ENCODE data around the gene CLEC3B.

DNA sequence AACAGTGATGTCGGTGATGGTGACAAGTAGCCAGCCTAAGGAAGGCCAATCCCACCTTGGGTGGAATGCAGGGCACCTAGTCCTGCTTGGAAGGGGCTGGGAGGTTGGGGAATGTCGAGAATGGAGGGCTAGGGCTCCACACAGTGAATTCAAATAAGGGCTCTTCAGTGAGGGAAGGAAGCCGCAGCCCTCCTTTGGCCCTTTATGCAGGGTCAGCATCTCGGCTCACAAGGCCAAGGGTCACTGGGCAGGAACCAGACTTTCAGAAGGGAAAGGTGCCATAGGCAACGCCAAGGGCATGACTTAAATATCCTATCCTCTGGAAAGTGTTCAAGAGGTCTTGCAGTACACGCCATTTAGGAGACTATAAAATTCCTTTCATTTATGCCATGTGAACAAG lies 56.9 kb downstream of the CLEC3B start:
- TF ChIP-seq, protein P1, sequence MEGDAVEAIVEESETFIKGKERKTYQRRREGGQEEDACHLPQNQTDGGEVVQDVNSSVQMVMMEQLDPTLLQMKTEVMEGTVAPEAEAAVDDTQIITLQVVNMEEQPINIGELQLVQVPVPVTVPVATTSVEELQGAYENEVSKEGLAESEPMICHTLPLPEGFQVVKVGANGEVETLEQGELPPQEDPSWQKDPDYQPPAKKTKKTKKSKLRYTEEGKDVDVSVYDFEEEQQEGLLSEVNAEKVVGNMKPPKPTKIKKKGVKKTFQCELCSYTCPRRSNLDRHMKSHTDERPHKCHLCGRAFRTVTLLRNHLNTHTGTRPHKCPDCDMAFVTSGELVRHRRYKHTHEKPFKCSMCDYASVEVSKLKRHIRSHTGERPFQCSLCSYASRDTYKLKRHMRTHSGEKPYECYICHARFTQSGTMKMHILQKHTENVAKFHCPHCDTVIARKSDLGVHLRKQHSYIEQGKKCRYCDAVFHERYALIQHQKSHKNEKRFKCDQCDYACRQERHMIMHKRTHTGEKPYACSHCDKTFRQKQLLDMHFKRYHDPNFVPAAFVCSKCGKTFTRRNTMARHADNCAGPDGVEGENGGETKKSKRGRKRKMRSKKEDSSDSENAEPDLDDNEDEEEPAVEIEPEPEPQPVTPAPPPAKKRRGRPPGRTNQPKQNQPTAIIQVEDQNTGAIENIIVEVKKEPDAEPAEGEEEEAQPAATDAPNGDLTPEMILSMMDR (IDR thresholded peaks at IDR 0.05; ENCODE audit: low read length), result no peak
- no peak for TF ChIP-seq EZH2 (IDR thresholded peaks at IDR 0.05; ENCODE audit: borderline replicate concordance, low read length)
